ENCODE measurements around the gene PTPRM. TPM values are rescaled to one million over a fixed set of nuclear protein-coding genes. Genes with fewer than 3 reads are reported as not detected.

The PTPRM gene
- total and polyA plus RNA-seq, 9 donors = 45.6 to 82.0 (median 56.9) TPM

- WGBS, 3 donors = 81 to 89% (median 85%) methylated on average over 13 of the region's 13 CpGs
- Histone ChIP-seq H3K27ac (no peak overlapping the region), H3K9me3 (no peaks in the 10 kb centered on the region), H3K4me1 (ENCODE audit: insufficient read depth) (no peaks in the 10 kb centered on the region), H3K36me3 (no peaks in the 10 kb centered on the region), H3K4me3 (no peak overlapping the region), H3K27me3 (no peaks in the 10 kb centered on the region)
- no peak for TF ChIP-seq POLR2A (IDR thresholded peaks at IDR 0.05)
- no peak for TF ChIP-seq CTCF (IDR thresholded peaks at IDR 0.05)
- TF ChIP-seq EP300 (IDR thresholded peaks at IDR 0.05) = no peak
- no peak for DNase-seq
- intact Hi-C loops (cut with DNase I) = no loop called here
Observed at GRCh38 chr18:8426401-8426800, 859.3 kb downstream of the PTPRM start.

GRCh38 chr18:8427339-8427738, 860.2 kb downstream of the PTPRM start:
- no peak for TF ChIP-seq POLR2A (IDR thresholded peaks at IDR 0.05)
- TF ChIP-seq CTCF (IDR thresholded peaks at IDR 0.05) = no peak
- TF ChIP-seq EP300 (IDR thresholded peaks at IDR 0.05) = no peak
- Histone ChIP-seq H3K27ac (no peak overlapping the region), H3K4me1 (ENCODE audit: insufficient read depth) (no peaks in the 10 kb centered on the region), H3K4me3 (no peak overlapping the region), H3K27me3 (no peaks in the 10 kb centered on the region), H3K36me3 (no peaks in the 10 kb centered on the region), H3K9me3 (no peaks in the 10 kb centered on the region)
- 95 to 98% (median 97%) methylated on average over 1 of the region's 1 CpG for WGBS, 3 donors
- intact Hi-C loops (cut with DNase I) = no loop called here
- no peak for DNase-seq

- Histone ChIP-seq H3K36me3 (no peaks in the 10 kb centered on the region), H3K4me3 (no peak overlapping the region), H3K27me3 (no peaks in the 10 kb centered on the region), H3K27ac (no peak overlapping the region), H3K9me3 (no peaks in the 10 kb centered on the region), H3K4me1 (ENCODE audit: insufficient read depth) (no peaks in the 10 kb centered on the region)
- TF ChIP-seq CTCF (IDR thresholded peaks at IDR 0.05) = no peak
- no peak for TF ChIP-seq POLR2A (IDR thresholded peaks at IDR 0.05)
- no peak for TF ChIP-seq EP300 (IDR thresholded peaks at IDR 0.05)
- intact Hi-C loops (cut with DNase I) = no loop called here
- 76 to 79% (median 78%) methylated on average over 6 of the region's 6 CpGs for WGBS, 3 donors
- DNase-seq = no peak
Observed at GRCh38 chr18:8428951-8429350, 861.8 kb downstream of the PTPRM start.

GRCh38 chr18:8431036-8431435, 863.9 kb downstream of the PTPRM start:
- no peak overlapping the region for H3K27ac ChIP-seq
- no peak for DNase-seq
- H3K9me3 ChIP-seq = no peaks in the 10 kb centered on the region
- TF ChIP-seq CTCF (IDR thresholded peaks at IDR 0.05) = no peak
- TF ChIP-seq POLR2A (IDR thresholded peaks at IDR 0.05) = no peak
- TF ChIP-seq EP300 (IDR thresholded peaks at IDR 0.05) = no peak
- H3K27me3 ChIP-seq = no peaks in the 10 kb centered on the region
- H3K4me1 ChIP-seq (ENCODE audit: insufficient read depth) = no peaks in the 10 kb centered on the region
- H3K36me3 ChIP-seq = no peaks in the 10 kb centered on the region
- intact Hi-C loops (cut with DNase I) = no loop called here
- H3K4me3 ChIP-seq = no peak overlapping the region
- 73 to 90% (median 74%) methylated on average over 4 of the region's 4 CpGs for WGBS, 3 donors

GRCh38 chr18:8433323-8433722, 866.2 kb downstream of the PTPRM start:
- Histone ChIP-seq H3K4me3 (no peak overlapping the region), H3K9me3 (no peaks in the 10 kb centered on the region), H3K27me3 (no peaks in the 10 kb centered on the region), H3K27ac (no peak overlapping the region), H3K4me1 (ENCODE audit: insufficient read depth) (no peaks in the 10 kb centered on the region), H3K36me3 (no peaks in the 10 kb centered on the region)
- DNase-seq = no peak
- TF ChIP-seq EP300 (IDR thresholded peaks at IDR 0.05) = no peak
- no peak for TF ChIP-seq CTCF (IDR thresholded peaks at IDR 0.05)
- no peak for TF ChIP-seq POLR2A (IDR thresholded peaks at IDR 0.05)
- intact Hi-C loops (cut with DNase I) = no loop called here
- WGBS, 3 donors = 85 to 95% (median 88%) methylated on average over 15 of the region's 15 CpGs

Measured in ovary (tissue), 9 donors.